WTC11 (cell line): ENCODE results near the gene RECK. TPM values are rescaled to one million over a fixed set of nuclear protein-coding genes. Genes with fewer than 3 reads are reported as not detected.

Experiments
- ATAC-seq: fragments of 200-7000 bp; cut with Tn5 transposase; 2 replicates; pipeline ENCODE4 v1.10.0; 2021; ENCODE audit warnings: mild to moderate bottlenecking, moderate library complexity
- CTCF ChIA-PET: fragments of 300-600 bp; sonication (Branson Sonifier 250); formaldehyde crosslinking; loops from one replicate; lab custom pipeline; 2021; ENCODE audit warnings: antibody characterized with exemption; lab: Charles Lee
- POLR2A ChIA-PET: fragments of 350-600 bp; sonication (Branson Sonifier 250); formaldehyde crosslinking; loops from one replicate; lab custom pipeline; 2021; ENCODE audit warnings: antibody characterized with exemption; lab: Charles Lee
- DNase-seq: peaks from one replicate; pipeline ENCODE4 v3.0.0; 2021; ENCODE audit warnings: low spot score
- H3K27ac Mint-ChIP-seq: 2 replicates; pipeline ENCODE4 v1.8.0; 2021; ENCODE audit warnings: mixed read lengths
- H3K27me3 Mint-ChIP-seq: 2 replicates; pipeline ENCODE4 v1.8.0; 2021; ENCODE audit warnings: low read depth, mild to moderate bottlenecking, moderate library complexity, mixed read lengths
- H3K36me3 Mint-ChIP-seq: 2 replicates; pipeline ENCODE4 v1.8.0; 2021; ENCODE audit warnings: mixed read lengths
- H3K4me1 Mint-ChIP-seq: 2 replicates; pipeline ENCODE4 v1.8.0; 2022; ENCODE audit warnings: mixed read lengths
- H3K4me3 Mint-ChIP-seq: 2 replicates; pipeline ENCODE4 v1.8.0; 2021; ENCODE audit warnings: mild to moderate bottlenecking, moderate library complexity, mixed read lengths
- H3K9me3 Mint-ChIP-seq: 2 replicates; pipeline ENCODE4 v1.8.0; 2021; ENCODE audit warnings: mixed read lengths
- ELF4 ChIP-seq: sonication (generic); formaldehyde crosslinking; IDR thresholded peaks from 2 replicates; pipeline ENCODE4 v1.8.1; 2022; ENCODE audit warnings: low read depth, mild to moderate bottlenecking, moderate library complexity, missing genetic modification reagents
- ETV6 ChIP-seq: sonication (generic); formaldehyde crosslinking; IDR thresholded peaks from 2 replicates; pipeline ENCODE4 v1.8.1; 2022; ENCODE audit warnings: mild to moderate bottlenecking, missing genetic modification reagents
- FOXP1 ChIP-seq: sonication (generic); formaldehyde crosslinking; IDR thresholded peaks from 2 replicates; pipeline ENCODE4 v1.8.0; 2022; ENCODE audit warnings: missing genetic modification reagents, mild to moderate bottlenecking, moderate library complexity, borderline replicate concordance
- GABPB1 ChIP-seq: sonication (generic); formaldehyde crosslinking; IDR thresholded peaks from 2 replicates; pipeline ENCODE4 v1.8.1; 2023; ENCODE audit warnings: mild to moderate bottlenecking, missing genetic modification reagents
- GTF2I ChIP-seq: fragments of 250-450 bp; sonication (Bioruptor Pico); conservative IDR thresholded peaks from 2 replicates; pipeline ENCODE4 v1.4.0; 2021; ENCODE audit warnings: mild to moderate bottlenecking
- JAZF1 ChIP-seq: fragments of 250-450 bp; sonication (Bioruptor Pico); IDR thresholded peaks from 2 replicates; pipeline ENCODE4 v1.9.0; 2021; ENCODE audit warnings: moderate library complexity, mild to moderate bottlenecking, inconsistent platforms
- KAT7 ChIP-seq: sonication (generic); formaldehyde crosslinking; IDR thresholded peaks from 2 replicates; pipeline ENCODE4 v1.8.1; 2023; ENCODE audit warnings: missing genetic modification reagents, mild to moderate bottlenecking, borderline replicate concordance
- MXD4 ChIP-seq: fragments of 250-450 bp; sonication (Bioruptor Pico); IDR thresholded peaks from 2 replicates; pipeline ENCODE4 v1.8.0; 2021; ENCODE audit warnings: mild to moderate bottlenecking, moderate library complexity, borderline replicate concordance
- MYBL2 ChIP-seq: sonication (generic); formaldehyde crosslinking; IDR thresholded peaks from 2 replicates; pipeline ENCODE4 v1.8.1; 2023; ENCODE audit warnings: mild to moderate bottlenecking, moderate library complexity, missing genetic modification reagents
- NFATC4 ChIP-seq: fragments of 250-450 bp; sonication (Bioruptor Pico); IDR thresholded peaks from 2 replicates; pipeline ENCODE4 v1.9.0; 2021; ENCODE audit warnings: mild to moderate bottlenecking
- NR3C1 ChIP-seq: sonication (generic); formaldehyde crosslinking; conservative IDR thresholded peaks from 2 replicates; pipeline ENCODE4 v1.8.1; 2023; ENCODE audit warnings: low read depth, mild to moderate bottlenecking, missing genetic modification reagents
- RORB ChIP-seq: fragments of 250-450 bp; sonication (Bioruptor Pico); IDR thresholded peaks from 2 replicates; pipeline ENCODE4 v1.9.0; 2021; ENCODE audit warnings: mild to moderate bottlenecking
- SMAD3 ChIP-seq: sonication (generic); formaldehyde crosslinking; IDR thresholded peaks from 2 replicates; pipeline ENCODE4 v1.8.0; 2022; ENCODE audit warnings: missing genetic modification reagents, mild to moderate bottlenecking, borderline replicate concordance
- TP53 ChIP-seq: sonication (generic); formaldehyde crosslinking; IDR thresholded peaks from 2 replicates; pipeline ENCODE4 v1.8.1; 2023; ENCODE audit warnings: mild to moderate bottlenecking, missing genetic modification reagents
- ZNF317 ChIP-seq: sonication (generic); formaldehyde crosslinking; IDR thresholded peaks from 2 replicates; pipeline ENCODE4 v1.8.1; 2023; ENCODE audit warnings: low read depth, mild to moderate bottlenecking, moderate library complexity, missing genetic modification reagents, borderline replicate concordance
- ZNF416 ChIP-seq: fragments of 250-450 bp; sonication (Bioruptor Pico); IDR thresholded peaks from 2 replicates; pipeline ENCODE4 v1.9.0; 2021; ENCODE audit warnings: mild to moderate bottlenecking, inconsistent platforms
- ZNF423 ChIP-seq: fragments of 250-450 bp; sonication (Bioruptor Pico); IDR thresholded peaks from 2 replicates; pipeline ENCODE4 v2.1.2; 2022; ENCODE audit warnings: mild to moderate bottlenecking, moderate library complexity
- total RNA-seq: library from RNA; stranded (reverse); gene quantifications from 3 replicates; pipeline ENCODE4 v1.2.3, GENCODE V29; 2021
- TF ChIP-seq, protein P1 (sequence below): sonication (generic); formaldehyde crosslinking; conservative IDR thresholded peaks from 2 replicates; pipeline ENCODE4 v1.8.1; 2022; ENCODE audit warnings: mild to moderate bottlenecking, missing genetic modification reagents
- TF ChIP-seq, protein P2 (sequence below): fragments of 250-450 bp; sonication (Bioruptor Pico); IDR thresholded peaks from 2 replicates; pipeline ENCODE4 v1.9.0; 2021; ENCODE audit warnings: mild to moderate bottlenecking, borderline replicate concordance
- TF ChIP-seq, protein P3 (sequence below): fragments of 250-450 bp; sonication (Bioruptor Pico); IDR thresholded peaks from 2 replicates; pipeline ENCODE4 v1.9.0; 2021; ENCODE audit warnings: mild to moderate bottlenecking
- TF ChIP-seq, protein P4 (sequence below): sonication (generic); formaldehyde crosslinking; IDR thresholded peaks from 2 replicates; pipeline ENCODE4 v1.8.1; 2023; ENCODE audit warnings: mild to moderate bottlenecking, missing genetic modification reagents, moderate library complexity
- TF ChIP-seq, protein P5 (sequence below): sonication (generic); formaldehyde crosslinking; IDR thresholded peaks from 2 replicates; pipeline ENCODE4 v1.8.1; 2022; ENCODE audit warnings: low read depth, missing genetic modification reagents, borderline replicate concordance

RECK gene
- total RNA-seq, 1 experiment from 2014 or later: 11.2 TPM

DNA sequence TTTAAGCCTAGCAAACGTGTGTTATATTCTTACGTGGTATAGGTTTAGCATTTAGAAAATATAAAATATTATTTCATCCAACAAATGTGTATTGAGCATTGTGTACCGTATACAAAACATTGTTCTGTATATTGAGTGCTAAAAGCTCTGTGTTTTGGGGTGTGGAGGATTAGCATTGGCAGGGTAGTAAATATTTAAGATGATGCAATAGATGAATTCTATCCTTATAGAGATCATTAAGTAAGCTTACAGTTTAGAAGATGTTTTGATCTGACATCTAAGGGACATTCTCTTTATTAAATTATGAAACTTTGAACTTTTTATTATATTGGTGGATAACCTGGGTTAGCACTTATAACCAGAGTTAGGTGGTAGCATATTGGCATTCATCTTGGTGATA is 51.3 kb downstream of the RECK start:
- H3K4me1 Mint-ChIP-seq: peaks cover 25% of the 10 kb centered on the region
- ChIA-PET POLR2A (no interaction called here), CTCF (interaction anchor here (1.2 to 2.8 kb wide), 2 partner anchors 14 to 78 kb away, joined by 3 to 14 read pairs; no protein-coding TSS in a partner anchor)
- peaks cover 29% of the 10 kb centered on the region for H3K36me3 Mint-ChIP-seq
- TF ChIP-seq FOXP1 (CRISPR knock-in tag) (no peak), ZNF416 (no peak), KAT7 (CRISPR knock-in tag) (no peak), NR3C1 (CRISPR knock-in tag) (no peak)
- TF ChIP-seq, protein P1, sequence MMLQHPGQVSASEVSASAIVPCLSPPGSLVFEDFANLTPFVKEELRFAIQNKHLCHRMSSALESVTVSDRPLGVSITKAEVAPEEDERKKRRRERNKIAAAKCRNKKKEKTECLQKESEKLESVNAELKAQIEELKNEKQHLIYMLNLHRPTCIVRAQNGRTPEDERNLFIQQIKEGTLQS: no peak
- TF ChIP-seq, protein P2, sequence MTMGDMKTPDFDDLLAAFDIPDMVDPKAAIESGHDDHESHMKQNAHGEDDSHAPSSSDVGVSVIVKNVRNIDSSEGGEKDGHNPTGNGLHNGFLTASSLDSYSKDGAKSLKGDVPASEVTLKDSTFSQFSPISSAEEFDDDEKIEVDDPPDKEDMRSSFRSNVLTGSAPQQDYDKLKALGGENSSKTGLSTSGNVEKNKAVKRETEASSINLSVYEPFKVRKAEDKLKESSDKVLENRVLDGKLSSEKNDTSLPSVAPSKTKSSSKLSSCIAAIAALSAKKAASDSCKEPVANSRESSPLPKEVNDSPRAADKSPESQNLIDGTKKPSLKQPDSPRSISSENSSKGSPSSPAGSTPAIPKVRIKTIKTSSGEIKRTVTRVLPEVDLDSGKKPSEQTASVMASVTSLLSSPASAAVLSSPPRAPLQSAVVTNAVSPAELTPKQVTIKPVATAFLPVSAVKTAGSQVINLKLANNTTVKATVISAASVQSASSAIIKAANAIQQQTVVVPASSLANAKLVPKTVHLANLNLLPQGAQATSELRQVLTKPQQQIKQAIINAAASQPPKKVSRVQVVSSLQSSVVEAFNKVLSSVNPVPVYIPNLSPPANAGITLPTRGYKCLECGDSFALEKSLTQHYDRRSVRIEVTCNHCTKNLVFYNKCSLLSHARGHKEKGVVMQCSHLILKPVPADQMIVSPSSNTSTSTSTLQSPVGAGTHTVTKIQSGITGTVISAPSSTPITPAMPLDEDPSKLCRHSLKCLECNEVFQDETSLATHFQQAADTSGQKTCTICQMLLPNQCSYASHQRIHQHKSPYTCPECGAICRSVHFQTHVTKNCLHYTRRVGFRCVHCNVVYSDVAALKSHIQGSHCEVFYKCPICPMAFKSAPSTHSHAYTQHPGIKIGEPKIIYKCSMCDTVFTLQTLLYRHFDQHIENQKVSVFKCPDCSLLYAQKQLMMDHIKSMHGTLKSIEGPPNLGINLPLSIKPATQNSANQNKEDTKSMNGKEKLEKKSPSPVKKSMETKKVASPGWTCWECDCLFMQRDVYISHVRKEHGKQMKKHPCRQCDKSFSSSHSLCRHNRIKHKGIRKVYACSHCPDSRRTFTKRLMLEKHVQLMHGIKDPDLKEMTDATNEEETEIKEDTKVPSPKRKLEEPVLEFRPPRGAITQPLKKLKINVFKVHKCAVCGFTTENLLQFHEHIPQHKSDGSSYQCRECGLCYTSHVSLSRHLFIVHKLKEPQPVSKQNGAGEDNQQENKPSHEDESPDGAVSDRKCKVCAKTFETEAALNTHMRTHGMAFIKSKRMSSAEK (CRISPR knock-in tag): no peak
- ATAC-seq (no peak), DNase-seq (no peak)
- H3K9me3 Mint-ChIP-seq: peaks cover 16% of the 10 kb centered on the region
- H3K4me3 Mint-ChIP-seq: no peak overlapping the region
- H3K27me3 Mint-ChIP-seq: no peaks in the 10 kb centered on the region
- no peak overlapping the region for H3K27ac Mint-ChIP-seq

DNA sequence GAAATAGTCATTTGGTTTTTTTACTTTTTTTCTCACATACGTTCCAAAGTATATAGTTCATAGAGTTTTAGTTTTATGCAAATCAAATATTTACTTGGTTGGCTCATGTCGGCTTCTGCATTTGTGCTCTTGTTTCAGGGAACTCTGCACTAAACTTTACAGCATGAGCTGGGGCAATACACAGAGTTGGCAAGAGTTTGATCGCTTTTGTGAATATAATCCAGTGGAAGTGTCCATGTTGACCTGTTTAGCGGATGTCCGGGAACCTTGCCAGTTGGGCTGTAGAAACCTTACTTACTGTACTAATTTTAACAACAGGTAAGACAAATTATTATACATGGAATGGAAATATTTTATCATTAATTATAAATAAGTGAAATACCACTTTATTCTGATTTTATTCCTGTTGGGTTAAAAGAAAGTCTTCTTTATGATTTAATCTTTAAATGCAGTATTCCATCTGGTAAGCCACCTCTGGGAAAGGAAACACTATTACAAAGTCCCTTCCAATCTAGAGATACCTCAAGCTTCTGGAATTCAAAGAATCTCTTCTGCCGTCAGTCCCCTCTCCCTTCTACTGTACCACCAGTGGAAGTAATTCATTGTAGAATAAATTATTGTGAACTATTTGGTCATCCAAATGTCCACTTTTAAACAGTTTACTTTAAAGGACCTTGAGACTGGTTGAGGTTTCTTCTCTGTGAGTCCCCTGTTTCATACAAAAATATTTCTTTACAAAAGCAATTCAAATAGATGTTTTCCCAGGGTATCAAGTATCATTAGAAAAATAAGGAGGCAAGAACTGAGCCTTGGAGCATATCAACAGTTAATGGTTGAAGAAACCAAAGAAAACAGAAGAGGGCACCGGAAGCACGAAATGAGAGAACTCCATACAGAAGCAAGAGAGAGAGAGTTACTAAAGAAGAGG is 54.6 kb downstream of the RECK start:
- TF ChIP-seq JAZF1 (CRISPR knock-in tag): no peak
- TF ChIP-seq, protein P3, sequence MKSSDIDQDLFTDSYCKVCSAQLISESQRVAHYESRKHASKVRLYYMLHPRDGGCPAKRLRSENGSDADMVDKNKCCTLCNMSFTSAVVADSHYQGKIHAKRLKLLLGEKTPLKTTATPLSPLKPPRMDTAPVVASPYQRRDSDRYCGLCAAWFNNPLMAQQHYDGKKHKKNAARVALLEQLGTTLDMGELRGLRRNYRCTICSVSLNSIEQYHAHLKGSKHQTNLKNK (CRISPR knock-in tag): no peak
- TF ChIP-seq ZNF423: no peak
- no peak for TF ChIP-seq MXD4 (CRISPR knock-in tag)
- TF ChIP-seq MYBL2 (CRISPR knock-in tag): no peak
- TF ChIP-seq GTF2I (CRISPR knock-in tag): no peak
- no peak for TF ChIP-seq ELF4
- TF ChIP-seq, protein P4, sequence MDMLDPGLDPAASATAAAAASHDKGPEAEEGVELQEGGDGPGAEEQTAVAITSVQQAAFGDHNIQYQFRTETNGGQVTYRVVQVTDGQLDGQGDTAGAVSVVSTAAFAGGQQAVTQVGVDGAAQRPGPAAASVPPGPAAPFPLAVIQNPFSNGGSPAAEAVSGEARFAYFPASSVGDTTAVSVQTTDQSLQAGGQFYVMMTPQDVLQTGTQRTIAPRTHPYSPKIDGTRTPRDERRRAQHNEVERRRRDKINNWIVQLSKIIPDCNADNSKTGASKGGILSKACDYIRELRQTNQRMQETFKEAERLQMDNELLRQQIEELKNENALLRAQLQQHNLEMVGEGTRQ (CRISPR knock-in tag): no peak
- TF ChIP-seq GABPB1: no peak
- TF ChIP-seq ZNF317 (CRISPR knock-in tag): no peak
- no peak for TF ChIP-seq KAT7 (CRISPR knock-in tag)
- TF ChIP-seq TP53 (CRISPR knock-in tag): no peak
- TF ChIP-seq ETV6 (CRISPR knock-in tag): no peak
- TF ChIP-seq RORB (CRISPR knock-in tag): no peak
- TF ChIP-seq NFATC4 (CRISPR knock-in tag): no peak
- TF ChIP-seq, protein P5, sequence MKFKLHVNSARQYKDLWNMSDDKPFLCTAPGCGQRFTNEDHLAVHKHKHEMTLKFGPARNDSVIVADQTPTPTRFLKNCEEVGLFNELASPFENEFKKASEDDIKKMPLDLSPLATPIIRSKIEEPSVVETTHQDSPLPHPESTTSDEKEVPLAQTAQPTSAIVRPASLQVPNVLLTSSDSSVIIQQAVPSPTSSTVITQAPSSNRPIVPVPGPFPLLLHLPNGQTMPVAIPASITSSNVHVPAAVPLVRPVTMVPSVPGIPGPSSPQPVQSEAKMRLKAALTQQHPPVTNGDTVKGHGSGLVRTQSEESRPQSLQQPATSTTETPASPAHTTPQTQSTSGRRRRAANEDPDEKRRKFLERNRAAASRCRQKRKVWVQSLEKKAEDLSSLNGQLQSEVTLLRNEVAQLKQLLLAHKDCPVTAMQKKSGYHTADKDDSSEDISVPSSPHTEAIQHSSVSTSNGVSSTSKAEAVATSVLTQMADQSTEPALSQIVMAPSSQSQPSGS: no peak
- TF ChIP-seq SMAD3 (CRISPR knock-in tag): no peak
- peak overlapping the region; percentile 34 for H3K27ac Mint-ChIP-seq
- POLR2A ChIA-PET: no interaction called here

More for the DNA sequence above, 54.6 kb downstream of the RECK start:
- CTCF ChIA-PET: interaction anchor here (0.5 to 1.6 kb wide), 4 partner anchors 11 to 144 kb away, joined by 4 to 5 read pairs (median 4); no protein-coding TSS in a partner anchor
- Mint-ChIP-seq H3K4me3 (no peak overlapping the region), H3K9me3 (peaks cover 10% of the 10 kb centered on the region), H3K27me3 (no peaks in the 10 kb centered on the region), H3K36me3 (peaks cover 13% of the 10 kb centered on the region), H3K4me1 (peaks cover 33% of the 10 kb centered on the region)
- no peak for DNase-seq
- ATAC-seq: peak; percentile 82
